Gastrocnemius medialis (tissue), 4 donors: ENCODE results near the gene POM121L2.

Experiments used
- CTCF ChIP-seq, 5 experiments: fragments of 450-650 bp in 3 of 5; fragments of 200-600 bp in 2 of 5; sonication (generic) in 2 of 5; IDR thresholded peaks in 4 of 5; conservative IDR thresholded peaks in 1 of 5; 1 replicate in 4 of 5; 2 replicates in 1 of 5; pipeline ENCODE4 v1.5.1; 2016 to 2019; ENCODE audit warnings: antibody characterized with exemption in 5 of 5, mild to moderate bottlenecking in 3 of 5, moderate library complexity in 3 of 5
- POLR2A ChIP-seq, 2 donors: fragments of 450-650 bp; IDR thresholded peaks; one replicate each; pipeline ENCODE4 v1.6.1; 2017; ENCODE audit warnings: antibody characterized with exemption in 2 of 2, mild to moderate bottlenecking in 2 of 2, moderate library complexity in 2 of 2

- TF ChIP-seq CTCF (IDR thresholded peaks at IDR 0.05 in 4 of 5, conservative IDR thresholded peaks at IDR 0.05 in 1 of 5) (no peak), POLR2A (IDR thresholded peaks at IDR 0.05) (no peak)
These were observed 20.9 kb upstream of the POM121L2 start for GRCh38 chr6:27332692-27333641.
